ACHN (cell line): ENCODE data around the gene ANK3.
A peak's percentile ranks its signal among the peaks of the same experiment; 100 is the strongest.
"Not testable (repeated sequence)": the region's sequence is repeated elsewhere in the genome, so short reads cannot be mapped to it uniquely, and the experiment has no call there.

Experiments used
- DNase-seq: peaks from one replicate; pipeline ENCODE4 v3.0.0-alpha.2; 2015
- in situ Hi-C: cut with HindIII; loops from 2 replicates; pipeline ENCODE4 v1.10.0; 2017; ENCODE audit warnings: low sequenced_read_pairs, low pct_ligation_motif_present, low pct_unique_long_range_greater_than_20kb

Gene ANK3

DNA sequence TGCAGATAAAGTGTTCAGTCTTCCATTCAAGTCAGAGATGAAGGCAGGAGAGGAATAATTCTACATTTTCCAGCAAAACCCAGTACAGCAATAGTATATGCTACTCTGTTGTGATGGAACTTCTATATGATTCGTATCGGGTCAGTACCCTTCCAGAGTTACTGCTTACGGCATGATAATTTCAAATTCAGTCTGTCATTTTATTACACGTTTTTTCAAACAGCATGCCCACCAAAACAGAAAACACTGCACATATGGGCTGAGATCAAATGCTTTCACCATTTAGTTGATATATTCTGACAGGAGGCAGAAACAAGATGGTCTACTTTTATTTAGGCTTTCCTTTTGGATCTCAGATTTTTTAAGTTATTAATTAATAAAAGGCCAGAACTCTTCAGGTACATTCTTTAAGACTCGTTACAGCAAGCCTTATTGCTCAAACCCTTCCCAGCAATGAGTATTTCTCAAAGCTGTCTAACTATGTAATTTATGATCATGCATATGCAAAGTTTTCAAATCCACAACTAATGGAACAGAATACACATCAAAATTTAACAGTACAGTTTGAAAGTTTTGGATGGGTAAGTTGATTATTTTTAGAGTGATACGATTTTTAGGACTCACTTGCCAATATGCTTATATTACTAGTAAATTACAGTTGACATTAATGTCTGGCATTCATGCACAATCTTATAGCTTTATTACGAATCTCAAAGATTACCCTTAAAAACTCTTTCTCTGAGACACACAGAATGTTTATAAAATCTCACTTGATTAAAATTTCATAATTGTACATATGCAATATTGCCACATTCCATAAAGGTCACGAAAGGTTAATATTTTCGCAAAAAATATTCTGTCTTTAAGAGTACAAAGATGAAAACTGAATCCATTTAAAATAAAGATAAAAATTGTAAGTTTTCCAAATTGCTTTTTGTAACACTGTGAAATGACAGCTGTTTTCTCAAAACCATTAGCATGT lies 91.0 kb downstream of the ANK3 start:
- in situ Hi-C loops = no loop called here
- no peak for DNase-seq

- no peak for DNase-seq
- in situ Hi-C loops = no loop called here
Observed at GRCh38 chr10:60296073-60296472, 93.6 kb downstream of the ANK3 start.

GRCh38 chr10:60295028-60295937 lies 94.4 kb downstream of the ANK3 start:
- no peak for DNase-seq
- in situ Hi-C loops = no loop called here

- no peak for DNase-seq
- in situ Hi-C loops = no loop called here
Observed at GRCh38 chr10:60293581-60294175, 96.0 kb downstream of the ANK3 start.

DNA sequence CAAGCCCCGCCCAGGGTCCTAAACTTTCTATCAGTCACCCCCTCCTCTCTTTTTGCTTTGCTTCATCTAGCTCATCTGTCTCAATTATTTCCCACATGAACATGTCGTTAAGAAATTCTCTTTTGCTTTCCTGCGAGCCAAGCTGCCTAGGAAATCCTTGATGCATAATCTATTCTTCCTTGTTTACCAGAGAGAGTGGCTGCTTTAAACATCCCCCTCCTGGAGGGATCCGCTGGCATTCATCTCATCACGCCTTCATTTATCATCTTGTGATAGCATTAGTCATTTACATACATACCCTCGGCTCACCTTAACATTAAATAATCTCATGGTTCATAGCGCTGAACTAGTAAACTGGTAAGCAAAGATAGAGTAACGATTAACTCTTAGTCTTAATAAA lies 96.7 kb downstream of the ANK3 start:
- DNase-seq = no peak
- in situ Hi-C loops = no loop called here

DNA sequence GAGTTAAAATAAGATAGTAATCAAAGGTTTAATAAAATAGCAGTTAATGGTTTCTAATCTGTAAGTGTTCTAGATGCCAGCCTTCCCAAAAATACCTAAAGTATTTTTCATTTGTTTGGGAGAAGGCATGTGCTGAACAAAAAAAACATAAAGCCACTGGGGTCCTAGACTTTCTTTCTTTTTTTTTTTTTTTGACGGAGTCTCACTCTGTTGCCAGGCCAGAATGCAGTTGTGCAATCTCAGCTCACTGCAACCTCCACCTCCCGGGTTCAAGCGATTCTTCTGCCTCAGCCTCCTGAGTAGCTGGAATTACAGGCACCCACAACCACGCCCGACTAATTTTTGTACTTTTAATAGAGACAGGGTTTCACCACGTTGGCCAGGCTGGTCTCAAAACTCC lies 97.1 kb downstream of the ANK3 start:
- in situ Hi-C loops, DNase-seq: not testable (repeated sequence)

DNA sequence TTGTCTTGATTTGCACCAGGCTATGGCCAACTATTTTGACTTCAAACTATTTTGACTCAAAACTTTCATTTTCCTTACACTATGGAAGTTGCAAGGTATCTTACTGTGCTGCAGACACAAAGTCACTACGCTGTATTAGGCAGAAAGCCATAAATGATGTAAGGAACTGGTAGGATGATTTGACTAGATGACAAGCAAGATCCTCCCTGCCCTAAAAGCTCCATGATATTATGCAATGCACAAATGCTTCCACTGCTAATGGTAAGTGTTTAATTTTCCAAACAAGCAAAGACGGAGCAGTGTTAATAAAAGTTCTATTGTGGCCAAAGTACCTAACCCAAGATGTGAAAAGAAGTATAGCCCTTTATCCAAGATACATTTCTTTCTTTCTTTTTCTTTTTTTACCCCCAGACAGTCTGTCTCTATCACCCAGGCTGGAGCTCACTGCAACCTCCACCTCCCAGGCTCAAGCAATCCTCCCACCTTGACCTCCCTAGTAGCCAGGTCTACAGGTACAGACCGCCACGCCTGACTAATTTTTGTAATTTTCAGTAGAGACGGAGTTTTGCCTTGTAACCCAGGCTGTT lies 98.2 kb downstream of the ANK3 start:
- no peak for DNase-seq
- in situ Hi-C loops = no loop called here

- in situ Hi-C loops = no loop called here
- no peak for DNase-seq
Observed at GRCh38 chr10:60290558-60290957, 99.1 kb downstream of the ANK3 start.

DNA sequence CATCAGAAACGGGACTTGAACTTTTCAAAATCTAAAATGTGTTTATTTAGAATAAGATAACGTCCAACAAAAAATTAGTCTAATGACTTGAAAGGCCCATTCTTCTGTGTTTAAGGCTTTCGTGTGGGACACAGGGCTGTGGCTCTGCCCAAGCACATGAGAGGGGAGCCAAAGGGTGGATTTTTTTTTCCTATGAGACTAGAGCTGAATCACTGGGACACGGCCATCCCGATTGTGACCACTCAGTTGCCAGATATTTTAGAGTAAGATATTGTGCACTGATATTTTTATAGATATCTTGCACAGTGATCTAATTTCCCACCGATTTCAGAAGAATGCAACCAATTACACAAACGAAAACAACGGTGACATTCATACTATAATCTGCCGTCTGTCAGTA lies 99.9 kb downstream of the ANK3 start:
- DNase-seq = no peak
- in situ Hi-C loops = no loop called here

DNA sequence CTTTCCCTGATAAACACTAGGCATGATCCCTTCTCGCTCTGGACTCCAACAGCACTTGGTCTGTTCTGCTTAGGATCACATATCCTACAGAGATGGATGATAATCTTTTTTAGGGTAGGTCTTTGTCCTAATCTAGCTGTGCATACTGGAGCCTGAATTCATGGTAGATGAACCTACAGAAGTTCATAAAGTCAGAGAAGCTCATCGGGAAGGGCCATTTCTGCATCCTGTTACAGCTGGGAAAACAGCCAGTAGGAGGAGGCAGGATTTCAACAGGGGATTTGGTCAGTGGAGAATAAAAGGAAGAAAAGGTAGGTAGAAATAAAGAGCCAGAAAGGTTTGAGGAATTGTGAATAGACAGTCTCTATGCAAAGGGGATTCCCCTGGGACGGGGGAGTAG lies 101.4 kb downstream of the ANK3 start:
- in situ Hi-C loops = no loop called here
- no peak for DNase-seq

GRCh38 chr10:60286559-60286958 lies 103.1 kb downstream of the ANK3 start:
- DNase-seq = no peak
- in situ Hi-C loops = no loop called here

DNA sequence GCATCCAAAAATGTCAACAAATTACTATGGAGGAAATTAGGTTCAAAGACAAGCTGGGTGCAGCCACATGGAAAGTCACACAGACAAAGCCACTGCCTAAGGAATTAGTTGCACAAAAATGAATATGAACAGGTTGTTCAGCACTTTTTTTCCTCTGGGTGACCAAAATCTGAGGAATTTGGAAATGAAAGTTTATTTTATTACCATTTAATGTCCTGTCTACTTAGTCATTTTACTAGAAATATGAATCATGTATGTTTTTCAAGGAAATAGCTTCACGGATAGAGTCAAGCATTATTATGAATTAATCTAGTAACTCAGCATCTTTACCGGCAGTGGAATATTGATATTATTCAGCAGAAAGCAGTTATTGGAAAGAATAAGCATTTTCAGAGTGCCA lies 106.3 kb downstream of the ANK3 start:
- DNase-seq = no peak
- in situ Hi-C loops = no loop called here

- peak; percentile 55 for DNase-seq
- in situ Hi-C loops = no loop called here
Observed at GRCh38 chr10:60282771-60283353, 106.8 kb downstream of the ANK3 start.

DNA sequence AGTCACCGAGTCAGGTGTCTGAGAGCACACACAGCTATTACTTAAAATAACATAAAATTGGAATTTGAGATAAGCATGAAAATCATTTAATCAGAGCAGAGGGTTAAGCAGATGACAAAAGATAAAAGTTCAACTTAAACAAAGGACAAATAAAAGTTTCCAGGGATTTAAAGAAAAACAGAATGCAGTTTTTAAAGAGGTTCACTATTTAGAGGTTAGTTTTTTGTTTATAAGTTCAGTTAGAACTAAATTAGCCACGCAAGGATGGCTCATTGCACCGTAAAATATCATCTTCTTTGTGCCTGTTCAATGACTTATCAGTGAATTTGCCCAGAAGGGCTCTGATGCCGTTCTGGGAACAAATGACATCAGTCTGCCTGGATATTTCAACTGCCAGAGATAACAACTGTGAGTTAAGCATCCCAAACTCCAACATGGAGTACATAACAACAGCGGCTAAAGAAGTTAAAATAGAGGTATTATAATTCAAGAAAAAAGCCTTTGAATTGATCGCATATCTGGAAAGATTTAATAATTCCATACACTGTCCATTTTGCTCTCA lies 107.8 kb downstream of the ANK3 start:
- in situ Hi-C loops = no loop called here
- DNase-seq = no peak

DNA sequence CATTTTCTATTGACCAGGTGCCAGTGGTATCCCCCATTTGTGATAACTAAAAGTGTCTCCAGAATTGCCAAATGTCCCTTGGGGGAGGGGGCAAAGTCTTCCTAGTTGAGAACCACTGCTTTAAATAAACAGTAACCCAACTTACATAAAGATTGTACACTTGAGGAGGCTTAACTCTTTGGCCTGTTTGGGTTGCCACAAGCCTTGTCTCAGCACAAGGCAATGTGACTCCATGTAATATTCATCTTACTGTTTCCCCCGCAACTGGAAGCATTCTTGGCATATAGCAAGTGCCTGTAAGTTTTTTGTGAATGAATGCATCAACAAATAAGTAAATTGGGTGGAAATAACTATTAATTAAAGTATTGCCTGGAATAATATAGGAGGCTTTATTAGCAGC lies 108.3 kb downstream of the ANK3 start:
- DNase-seq = peak; percentile 42
- in situ Hi-C loops = no loop called here

DNA sequence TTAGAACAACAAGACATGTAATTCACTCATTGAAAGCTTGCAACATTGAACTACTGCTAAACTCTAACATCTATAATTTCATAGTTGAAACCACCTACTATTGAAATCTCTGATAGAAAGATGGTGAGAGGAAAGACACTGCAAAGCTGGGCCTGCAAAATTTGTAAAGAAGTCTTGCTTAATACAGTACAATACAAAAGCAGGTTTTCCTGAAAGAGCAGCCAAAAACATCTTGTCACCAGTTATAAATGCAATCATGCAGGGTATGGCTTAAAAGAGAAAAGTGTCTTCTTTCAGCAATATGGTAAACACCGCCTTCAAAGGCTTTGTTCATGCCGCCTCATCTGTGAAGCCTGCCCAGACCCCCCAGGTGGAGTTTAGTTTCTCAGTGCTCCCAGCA lies 109.2 kb downstream of the ANK3 start:
- no peak for DNase-seq
- in situ Hi-C loops = no loop called here

DNA sequence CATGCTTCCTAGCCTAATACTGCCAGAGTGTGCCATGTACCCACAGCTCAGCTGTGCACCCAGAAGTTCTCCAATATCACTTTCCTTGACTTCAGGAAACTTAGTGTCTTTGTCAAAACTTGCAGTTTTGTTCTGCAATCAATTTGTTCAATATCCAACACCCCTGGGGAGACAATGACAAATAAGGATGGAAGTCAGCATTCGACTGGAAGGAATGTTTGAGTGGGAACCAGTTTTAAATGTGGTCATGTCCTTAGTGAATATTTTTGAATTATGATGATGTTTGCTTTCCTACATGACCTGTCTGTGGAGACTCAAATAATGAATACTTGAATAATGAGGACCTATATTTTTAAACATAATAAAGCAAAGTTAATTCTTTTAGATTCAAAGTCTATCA lies 112.0 kb downstream of the ANK3 start:
- in situ Hi-C loops = no loop called here
- no peak for DNase-seq

GRCh38 chr10:60276232-60276631 lies 113.4 kb downstream of the ANK3 start:
- in situ Hi-C loops = no loop called here
- no peak for DNase-seq
